ENCODE results near the gene TBC1D2B.

The TBC1D2B gene

DNA sequence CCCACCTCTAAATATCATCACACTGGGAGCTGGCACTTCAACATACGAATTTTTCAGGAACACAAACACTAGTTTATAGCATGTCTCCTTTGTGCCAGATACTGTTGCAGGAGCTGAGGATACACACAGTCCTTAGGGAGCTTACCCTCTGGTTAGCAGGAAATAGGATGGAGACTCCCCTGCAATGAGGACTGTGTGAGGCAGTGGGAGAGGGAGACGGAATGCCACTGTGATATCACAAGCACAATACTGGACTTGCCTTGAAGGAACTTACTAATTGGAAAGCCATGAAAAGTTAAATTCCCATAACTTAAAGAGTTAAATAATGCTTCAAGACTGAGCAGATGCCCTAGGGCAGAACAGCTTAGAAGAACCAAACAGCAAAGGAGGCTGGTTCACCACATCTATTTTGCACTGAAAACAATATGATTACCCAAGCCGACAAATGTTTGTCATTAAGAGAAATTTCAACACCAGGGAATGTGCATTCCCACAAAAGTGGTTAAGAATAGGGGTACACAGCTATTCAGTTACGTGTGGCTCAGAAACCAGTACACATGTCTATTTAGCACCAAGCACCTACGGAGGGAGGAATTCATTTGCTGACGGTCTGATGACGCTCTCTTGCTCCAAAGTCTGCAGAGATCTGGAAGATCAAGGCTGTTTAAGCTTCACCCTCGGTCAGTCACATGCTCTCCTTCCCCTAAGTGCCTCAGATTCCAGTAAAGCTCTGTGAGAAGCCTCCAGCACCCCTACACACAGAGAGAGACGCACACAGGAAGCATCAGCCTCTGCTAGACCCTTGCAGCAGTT, 5.2 kb downstream of the TBC1D2B start:
- DNase-seq (ENCODE audit: low spot score): no peak

DNA sequence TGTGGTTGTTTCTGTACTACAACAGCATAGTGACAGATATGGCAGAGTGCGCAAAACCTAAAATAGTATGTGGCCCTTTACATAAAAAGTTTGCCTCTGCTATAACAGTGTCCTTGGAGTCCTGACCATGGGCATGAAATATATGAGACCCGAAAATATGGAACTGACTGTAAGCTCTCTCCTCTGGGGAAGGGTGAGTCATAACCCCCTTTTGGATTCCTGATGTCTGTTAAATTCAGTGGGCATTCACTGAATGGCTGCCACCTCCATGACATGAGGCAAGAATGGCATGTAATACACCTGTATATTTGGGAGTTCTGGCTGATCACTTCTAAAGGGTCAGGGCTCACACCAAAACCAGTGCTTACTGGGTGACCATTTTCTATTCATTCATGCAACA, 6.1 kb downstream of the TBC1D2B start:
- no peak for DNase-seq (ENCODE audit: low spot score)

DNA sequence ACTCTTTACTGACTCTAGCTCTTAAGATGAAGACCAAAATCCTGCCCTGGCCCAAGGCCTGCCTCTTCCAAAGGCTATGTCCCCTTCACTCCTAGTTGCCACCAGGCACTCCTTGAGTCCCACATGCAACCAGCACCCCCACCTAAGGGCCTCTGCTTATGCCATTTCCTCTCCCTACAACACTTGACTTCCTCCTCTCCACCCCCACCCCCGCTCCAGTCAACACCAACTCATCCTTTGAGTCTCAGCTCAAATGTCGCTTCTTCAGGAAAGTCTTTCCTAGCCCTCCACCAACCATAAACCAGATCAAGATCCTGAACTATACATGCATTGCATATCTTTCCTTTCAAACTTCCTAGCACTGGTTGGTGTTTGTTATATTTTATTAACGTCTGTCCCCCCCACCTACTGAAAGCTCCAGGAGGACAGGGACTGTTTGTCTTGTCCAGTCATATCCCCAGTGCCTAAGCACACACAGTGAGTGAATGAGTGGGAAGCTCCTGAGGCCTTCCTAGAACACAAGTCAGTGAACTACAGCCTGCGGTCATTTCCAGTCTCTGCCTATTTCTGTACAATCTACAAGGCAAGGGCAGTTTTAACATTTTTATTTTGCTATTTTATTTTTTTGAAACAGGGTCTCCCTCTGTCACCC, 7.3 kb downstream of the TBC1D2B start:
- DNase-seq (ENCODE audit: low spot score): no peak

DNA sequence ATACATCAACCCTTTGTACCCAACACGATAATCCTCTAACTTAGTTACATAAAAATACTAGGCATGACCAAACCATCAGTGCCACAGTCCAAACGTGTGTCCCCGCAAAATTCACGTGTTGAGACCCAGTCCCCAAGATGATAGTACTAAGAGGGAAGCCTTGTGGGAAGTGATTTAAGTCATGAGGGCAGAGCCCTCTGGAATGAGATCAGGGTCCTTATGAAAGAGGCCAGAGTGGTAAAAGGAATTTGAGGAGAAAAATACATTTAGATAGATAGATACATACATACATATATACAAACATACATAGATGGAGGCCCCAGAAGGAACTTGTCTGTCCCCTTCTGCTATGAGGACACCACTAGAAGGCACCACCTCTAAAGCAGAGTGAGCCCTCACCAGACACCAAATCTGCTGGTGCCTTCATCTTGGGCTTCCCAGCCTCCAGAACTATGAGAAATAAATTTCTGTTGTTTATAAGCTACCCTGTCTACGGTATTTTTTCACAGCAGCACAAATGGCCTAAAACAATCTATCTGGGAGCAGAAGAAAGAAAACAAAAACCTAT, 8.0 kb downstream of the TBC1D2B start:
- no peak for DNase-seq (ENCODE audit: low spot score)

DNA sequence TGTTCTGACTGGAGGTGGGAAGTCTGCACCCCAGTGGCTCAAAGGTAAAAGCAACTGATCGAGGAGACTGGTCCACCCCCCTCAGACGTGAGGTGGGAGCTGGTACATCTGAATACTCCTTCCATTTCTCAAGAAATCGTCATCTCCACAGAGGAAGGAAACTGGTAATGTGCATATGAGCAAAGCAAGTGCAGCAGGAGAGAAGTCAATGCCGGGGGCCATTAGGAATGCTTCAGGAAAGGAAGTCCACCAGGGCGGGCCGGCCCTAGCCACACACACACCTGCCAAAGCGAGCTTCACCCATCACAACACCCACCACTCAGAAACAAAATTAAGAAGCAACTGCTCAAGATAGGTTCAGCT, 8.5 kb downstream of the TBC1D2B start:
- DNase-seq (ENCODE audit: low spot score): no peak

DNA sequence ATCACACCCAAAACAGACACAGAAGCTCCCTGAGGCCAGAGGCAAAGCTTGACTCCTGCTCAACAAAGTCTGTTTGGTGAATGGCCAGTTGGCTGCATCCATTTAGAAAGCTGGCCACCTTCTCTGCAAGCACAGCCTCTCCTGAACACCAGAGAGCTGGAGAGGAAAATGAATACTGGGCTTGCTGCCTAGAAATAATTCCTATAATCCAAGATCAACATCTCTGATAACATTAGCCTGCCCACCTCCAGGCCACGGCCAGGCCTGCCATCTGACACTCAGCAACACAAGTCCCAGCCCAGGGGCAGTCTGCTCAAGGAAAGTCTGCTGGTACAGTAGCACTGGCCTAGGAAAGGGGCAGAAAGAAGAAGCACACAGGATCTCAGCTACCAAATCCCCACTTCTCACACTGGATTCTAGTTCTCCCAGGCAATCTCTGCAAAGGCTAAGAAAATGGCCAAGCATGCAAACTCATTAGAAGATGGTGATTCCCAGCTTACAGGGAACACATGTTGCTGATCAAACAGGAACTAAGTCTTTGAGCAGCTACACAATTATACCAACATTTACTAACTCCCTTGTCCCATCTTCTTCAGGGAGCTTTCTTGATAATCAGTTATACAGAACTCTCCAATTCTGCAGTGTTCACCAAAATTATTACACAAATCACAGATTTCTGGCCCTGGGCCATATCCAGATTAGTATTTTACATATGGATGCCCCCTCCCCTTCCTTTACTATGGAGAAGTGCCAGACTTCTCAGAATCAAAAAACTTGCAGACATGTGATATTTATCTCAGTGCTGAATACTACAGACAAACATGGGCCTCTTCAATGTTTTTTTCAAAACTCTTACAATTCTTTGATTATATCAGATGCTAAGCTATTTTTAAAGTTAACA, 9.9 kb downstream of the TBC1D2B start:
- no peak for DNase-seq (ENCODE audit: low spot score)

DNA sequence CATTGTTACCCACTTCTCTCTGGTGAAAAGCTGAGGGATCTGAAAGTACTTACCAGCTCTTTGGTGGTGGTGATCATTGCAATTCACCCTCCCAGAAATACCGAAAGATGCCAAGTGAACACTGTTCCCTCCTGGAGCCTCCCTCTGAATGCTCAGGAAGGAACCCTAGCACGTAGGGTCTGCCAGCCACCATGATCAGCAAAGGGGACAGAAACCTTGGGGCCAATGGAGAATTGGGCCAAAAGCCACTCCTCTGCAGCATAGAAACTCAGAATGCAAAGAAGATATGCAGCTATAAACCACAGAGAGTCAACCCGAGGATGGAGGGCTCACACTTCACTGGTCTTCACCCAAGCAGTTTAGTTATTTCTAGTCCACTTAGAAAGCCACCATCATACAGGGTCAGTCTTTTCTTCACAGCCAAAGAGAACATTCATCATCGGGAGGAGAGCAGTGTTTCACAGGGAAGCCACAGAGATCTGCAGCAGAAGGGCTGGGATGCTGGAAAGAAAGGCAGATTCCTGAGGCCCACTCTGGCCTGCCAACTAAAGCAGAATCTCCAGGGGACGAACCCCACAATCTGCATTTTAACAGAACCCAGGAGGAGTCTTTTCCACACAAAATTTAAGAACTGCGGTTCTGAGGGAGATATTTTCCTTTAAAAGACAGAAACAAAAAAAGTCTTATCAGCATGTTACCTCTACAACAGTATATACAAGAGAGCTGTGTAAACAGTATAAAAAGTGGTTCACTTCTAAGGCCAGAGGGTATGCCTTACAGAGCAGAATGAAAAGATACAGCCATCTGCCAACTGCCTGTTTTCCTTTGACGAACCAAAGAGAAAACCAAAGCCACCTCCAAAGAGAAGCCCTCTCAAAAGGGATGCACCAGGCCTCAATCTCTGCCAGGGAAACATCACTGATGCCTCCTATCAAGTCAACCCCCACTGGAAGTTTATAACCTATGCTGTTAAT, 11.3 kb downstream of the TBC1D2B start:
- DNase-seq (ENCODE audit: low spot score): no peak

DNA sequence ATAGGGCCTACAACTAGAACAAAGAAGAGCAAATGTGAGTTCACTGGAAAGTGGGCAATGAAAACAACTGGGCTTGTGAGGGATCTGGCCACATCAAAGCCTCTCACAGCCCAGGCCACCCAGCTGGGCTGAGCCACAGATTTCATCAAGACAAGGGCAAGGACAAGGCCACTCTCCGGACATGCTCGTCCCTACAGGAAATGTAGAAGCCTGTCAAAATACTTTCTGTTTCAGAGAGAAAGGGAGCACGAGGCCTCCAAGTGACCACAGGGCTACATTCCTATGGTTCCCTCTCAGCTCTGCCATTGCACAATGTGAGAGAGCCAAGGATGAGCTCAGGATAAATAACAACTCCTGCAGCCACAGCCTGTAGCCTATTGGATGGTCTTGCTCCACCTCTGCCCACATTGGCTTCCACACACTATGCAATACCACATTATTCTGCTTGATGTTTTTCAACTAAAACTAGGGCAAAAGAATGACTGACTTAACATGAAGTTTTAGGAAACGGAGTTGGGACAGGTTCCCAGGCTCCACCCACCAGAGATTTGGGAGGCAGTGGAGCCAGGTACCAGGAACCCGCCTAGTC, 12.1 kb downstream of the TBC1D2B start:
- DNase-seq (ENCODE audit: low spot score): no peak

DNA sequence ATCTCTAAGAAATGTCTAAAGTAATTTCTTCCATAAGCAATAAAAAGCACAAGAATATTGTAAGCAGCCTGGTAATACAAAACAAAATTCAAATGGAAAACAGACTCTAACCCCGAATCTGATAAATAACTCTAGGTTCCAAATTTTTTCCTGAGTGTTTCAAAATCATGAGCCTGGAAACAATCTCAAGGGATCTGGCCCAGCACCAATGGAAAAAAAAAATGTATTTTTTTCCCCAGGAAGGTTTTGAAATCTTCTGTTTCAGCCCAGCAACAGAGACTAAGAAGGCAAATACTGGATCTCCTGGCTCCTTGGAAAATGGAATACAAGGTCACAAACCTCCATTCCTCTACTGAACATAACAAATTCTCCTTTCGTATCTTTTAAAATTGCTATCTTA, 13.0 kb downstream of the TBC1D2B start:
- no peak for DNase-seq (ENCODE audit: low spot score)

DNA sequence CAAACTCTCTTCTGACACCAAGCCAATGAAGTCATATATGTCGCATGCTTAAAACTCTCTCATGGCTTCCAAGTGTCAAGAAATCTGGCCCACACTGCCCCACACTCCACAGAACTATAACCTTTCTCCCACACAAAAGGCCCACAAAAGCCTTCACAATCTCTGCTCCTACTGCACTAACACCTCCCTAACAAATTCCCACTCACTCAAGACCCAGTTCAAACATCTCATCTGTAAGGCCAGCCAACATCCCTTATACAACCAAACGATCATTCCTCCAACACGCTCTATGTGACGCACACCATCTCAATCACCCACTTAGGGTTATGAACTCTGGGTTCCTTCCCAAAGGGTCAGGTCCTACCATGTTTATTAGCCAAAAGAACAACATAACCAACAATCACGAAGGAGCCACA, 13.5 kb downstream of the TBC1D2B start:
- no peak for DNase-seq (ENCODE audit: low spot score)

DNA sequence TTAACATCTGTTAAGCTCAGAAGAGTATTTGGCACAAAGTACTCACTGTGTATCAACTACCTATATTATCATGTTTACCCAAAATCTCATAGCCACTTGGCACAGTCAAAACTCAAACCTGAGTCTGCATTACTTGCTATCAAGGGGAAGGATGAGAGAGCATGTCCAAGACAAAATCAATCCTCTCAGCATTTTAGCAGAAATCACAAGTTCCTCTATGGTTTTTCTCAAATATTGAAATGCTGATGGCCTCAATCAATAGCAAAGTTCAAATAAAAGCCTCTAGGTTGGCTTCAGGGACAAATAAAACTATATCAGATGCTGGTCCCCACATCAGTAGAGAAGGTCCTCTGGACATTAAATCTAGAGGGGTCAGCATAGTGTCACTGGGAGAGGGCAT, 14.3 kb downstream of the TBC1D2B start:
- no peak for DNase-seq (ENCODE audit: low spot score)

DNA sequence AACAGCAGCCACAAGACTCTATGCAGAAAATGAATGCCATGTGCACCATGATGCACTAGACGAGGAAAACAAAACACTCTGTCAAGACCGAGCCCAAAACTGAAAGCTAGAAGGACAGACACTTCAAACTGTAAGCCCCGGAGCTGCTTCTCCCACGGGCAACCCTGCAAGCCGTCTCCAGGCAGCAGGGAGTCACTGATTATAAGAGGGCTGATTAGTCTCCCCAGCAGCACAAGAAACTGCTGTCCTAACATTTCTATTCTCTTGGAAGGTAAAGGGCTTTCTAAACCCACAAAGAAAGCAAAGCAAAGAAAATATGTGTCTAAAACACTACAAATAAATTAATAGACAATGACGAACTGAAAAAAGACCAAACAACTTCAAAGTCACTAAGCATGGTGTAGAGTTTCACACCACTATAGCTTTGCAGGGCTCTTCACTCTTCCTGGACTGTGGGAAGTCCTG, 15.5 kb downstream of the TBC1D2B start:
- peak; percentile 22 for DNase-seq (ENCODE audit: low spot score)

DNA sequence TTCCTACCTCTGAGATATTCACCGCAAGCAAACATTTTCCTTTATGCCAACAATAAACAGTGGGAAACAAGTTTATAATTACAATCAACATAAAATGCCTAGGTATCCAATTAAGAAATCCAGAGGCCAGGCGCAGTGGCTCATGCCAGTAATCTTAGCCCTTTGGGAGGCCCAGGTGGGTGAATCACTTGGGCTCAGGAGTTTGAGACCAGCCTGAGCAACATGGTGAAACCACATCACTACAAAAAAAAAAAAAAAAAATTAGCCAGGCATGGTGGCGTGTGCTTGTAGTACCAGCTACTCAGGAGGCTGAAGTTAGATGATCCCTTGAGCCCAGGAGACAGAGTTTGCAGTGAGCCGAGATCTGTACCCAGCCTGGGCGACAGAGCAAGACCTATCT, 17.3 kb downstream of the TBC1D2B start:
- no peak for DNase-seq (ENCODE audit: low spot score)

DNA sequence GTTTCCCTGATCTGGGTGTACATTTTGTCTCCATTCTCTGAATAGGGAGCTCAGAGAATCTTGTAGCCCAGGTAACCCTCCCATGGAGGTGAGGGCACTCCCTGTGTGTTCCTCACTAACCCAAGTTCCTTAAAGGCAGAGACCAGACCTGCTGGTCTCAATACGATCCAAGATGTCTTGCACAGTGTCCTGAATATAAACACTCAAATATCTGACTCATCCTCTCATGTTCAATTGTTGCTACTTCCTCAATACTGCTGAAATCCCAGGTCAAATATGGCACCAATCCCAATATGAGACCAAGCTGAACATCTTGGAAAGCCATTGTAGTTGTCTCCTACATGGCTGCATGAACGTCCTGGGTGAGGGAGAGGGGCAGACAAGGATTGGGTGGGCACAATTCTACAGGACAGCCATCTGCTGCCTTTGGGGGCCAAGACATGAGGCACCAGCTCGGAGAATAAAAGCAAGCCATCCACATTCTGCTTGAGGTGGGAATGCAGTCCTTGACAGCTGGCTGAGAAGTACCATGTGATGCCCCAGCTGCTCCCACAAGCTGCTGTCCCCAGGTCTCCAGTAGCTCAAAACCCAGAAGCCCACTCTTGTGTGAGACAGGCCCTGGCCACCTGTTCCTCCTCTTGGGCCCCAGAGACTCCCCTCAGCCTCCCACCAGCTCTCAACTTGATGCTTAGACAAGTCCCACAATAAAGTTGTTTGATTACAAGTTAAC, 18.2 kb downstream of the TBC1D2B start:
- DNase-seq (ENCODE audit: low spot score): no peak

DNA sequence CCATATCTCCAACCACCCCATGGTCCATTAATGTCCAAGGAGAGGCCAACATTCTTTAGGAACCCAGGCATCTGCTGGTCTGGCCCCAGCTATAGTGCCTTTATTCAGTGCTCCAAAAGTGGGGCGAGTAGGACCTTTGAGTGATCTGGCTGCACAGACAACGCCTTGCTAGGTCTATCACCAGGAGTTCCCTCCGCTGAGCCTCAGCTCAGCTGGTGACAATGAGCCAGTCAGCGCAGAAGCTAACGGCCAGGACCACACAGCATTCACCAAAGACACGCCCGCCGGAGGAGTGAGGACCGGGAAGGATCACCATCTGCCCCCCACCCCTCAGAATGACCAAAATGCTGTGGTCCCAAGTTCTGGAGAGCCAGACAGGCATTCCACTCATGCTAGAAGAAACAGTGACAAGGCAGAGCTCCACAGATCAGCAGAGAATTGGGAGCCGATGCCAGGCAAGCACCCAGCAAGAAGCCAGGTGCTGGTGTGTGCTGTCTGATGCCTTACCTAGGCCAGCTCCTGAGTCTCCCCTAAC, 19.0 kb downstream of the TBC1D2B start:
- no peak for DNase-seq (ENCODE audit: low spot score)

DNA sequence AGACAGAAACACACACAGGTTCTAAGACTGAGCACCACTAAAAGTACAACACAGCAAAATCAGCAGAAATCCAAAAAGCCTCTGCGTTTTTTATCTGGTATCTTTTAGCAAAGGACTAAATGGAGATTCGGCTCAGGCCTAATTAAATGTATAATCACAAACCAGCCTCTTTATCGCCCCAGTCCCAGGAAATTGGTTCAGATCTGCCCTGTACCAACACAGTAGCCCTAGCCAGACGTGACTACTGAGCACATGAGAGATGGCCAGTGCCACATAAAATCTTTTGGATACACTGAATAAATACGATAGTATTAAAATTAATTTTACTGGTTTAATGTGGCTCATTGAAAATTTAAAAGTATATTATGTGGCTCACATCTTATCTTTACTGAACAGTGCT, 19.7 kb downstream of the TBC1D2B start:
- DNase-seq (ENCODE audit: low spot score): no peak

DNA sequence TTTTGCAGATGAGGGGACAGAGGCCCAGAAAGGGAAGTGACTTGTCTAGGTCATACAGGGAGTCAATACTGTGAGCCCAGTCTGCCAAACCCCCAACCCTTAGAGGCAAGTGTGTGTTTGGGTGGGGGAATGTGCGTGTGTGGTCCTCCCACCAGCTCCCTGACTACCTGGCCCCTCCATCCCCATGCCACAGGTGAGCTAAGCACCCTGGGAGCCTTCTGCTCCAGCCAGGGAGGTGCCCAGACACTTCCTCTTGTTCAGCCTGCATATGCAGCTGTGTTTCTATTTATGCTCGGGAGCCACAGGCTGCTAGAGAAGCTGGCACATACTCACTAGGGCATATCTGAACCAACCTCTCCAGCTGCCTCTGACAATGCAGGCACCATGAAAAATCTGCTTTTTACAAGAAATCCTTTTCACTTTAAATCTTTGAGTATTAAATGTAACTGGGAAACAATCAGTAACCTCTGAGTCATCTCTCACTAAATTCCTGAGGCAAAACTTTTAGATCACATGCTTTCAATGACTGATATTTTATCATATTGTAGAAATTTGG, 20.7 kb downstream of the TBC1D2B start:
- DNase-seq (ENCODE audit: low spot score): no peak

DNA sequence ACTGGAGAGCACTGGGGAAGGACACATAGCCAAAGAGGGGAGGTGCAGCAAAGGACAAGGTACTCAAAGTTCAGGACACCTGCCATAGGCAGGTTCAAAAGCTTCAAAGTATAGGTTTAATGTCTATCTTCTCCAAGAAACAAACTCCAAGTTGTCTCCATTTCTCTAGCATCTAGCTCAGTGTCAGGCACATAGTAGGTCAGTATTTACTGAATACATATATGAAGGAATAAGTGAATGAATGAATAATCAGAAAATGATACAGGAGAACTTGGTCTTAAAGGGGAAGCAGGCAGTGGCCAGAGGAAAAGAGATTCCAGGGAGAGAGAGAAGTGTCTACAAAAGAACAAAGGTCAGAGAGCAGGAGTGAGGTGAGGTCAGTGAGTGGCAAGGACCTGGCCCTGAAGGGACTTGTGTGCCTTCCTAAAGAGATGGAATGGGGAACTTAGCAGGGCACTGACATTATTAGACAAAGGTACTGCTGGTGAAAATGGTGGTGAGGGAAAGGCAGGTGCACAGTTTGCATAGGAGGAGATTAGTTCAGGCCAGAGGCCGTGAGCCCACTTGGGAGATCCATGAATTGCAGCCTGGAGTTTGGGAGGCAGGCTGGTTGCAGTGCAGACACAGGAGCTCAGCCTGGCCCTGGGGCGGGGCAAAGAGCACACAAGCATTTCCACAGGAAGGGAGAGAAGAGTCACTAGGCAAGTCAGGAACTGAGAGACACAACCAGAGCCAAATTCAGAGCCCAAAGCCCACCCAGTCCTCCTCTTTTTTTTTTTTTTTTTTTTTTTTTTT, 21.4 kb downstream of the TBC1D2B start:
- no peak for DNase-seq (ENCODE audit: low spot score)

DNA sequence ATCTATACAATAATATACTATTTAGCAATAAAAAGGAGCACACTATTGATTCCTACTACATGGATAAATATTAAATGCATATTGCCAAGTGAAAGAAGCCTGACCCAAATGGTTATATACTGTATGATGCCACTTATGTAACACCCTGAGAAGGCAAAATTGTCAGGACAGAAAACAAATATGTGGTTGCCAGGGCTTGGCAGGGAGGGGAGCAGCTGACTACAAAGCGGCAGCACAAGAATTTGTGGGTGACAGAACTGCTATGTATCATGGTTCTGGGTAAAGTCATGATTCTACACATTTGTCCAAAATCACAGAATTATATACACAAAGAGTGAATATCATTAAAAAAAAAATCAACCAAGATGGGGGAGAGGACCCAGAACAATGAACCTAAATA, 22.5 kb downstream of the TBC1D2B start:
- DNase-seq (ENCODE audit: low spot score): no peak

All from hematopoietic multipotent progenitor cell treated with erythropoietin and hydrocortisone succinate and interleukin-3 and kit ligand, for 17 days (in vitro differentiated cells).